Uterus (tissue), 2 donors: Measurements from ENCODE around the gene MOB3C.

Experiments used
- POLR2A ChIP-seq, 2 donors: fragments of 450-650 bp; IDR thresholded peaks; one replicate each; pipeline ENCODE4 v1.6.1; 2016; ENCODE audit warnings: antibody characterized with exemption in 2 of 2, mild to moderate bottlenecking in 1 of 2, moderate library complexity in 1 of 2
- TF ChIP-seq, protein P1 (sequence below), 4 experiments: fragments of 200-600 bp in 2 of 4; fragments of 450-650 bp in 2 of 4; sonication (generic) in 2 of 4; IDR thresholded peaks; one replicate each; pipeline ENCODE4 v1.5.1; 2016 to 2019; ENCODE audit warnings: antibody characterized with exemption in 4 of 4, mild to moderate bottlenecking in 2 of 4, moderate library complexity in 1 of 4

- TF ChIP-seq, protein P1, sequence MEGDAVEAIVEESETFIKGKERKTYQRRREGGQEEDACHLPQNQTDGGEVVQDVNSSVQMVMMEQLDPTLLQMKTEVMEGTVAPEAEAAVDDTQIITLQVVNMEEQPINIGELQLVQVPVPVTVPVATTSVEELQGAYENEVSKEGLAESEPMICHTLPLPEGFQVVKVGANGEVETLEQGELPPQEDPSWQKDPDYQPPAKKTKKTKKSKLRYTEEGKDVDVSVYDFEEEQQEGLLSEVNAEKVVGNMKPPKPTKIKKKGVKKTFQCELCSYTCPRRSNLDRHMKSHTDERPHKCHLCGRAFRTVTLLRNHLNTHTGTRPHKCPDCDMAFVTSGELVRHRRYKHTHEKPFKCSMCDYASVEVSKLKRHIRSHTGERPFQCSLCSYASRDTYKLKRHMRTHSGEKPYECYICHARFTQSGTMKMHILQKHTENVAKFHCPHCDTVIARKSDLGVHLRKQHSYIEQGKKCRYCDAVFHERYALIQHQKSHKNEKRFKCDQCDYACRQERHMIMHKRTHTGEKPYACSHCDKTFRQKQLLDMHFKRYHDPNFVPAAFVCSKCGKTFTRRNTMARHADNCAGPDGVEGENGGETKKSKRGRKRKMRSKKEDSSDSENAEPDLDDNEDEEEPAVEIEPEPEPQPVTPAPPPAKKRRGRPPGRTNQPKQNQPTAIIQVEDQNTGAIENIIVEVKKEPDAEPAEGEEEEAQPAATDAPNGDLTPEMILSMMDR (IDR thresholded peaks at IDR 0.05), result no peak
- no peak for TF ChIP-seq POLR2A (IDR thresholded peaks at IDR 0.05)
These were observed 14.1 kb upstream of the MOB3C start for GRCh38 chr1:46630719-46631118.
